A549 (cell line): ENCODE data around the gene OBSCN. TPM values are rescaled to one million over a fixed set of nuclear protein-coding genes. Genes with fewer than 3 reads are reported as not detected.

Experiments
- ATAC-seq, 2 experiments: fragments of 200-7000 bp in 1 of 2; fragments of >200 bp in 1 of 2; cut with Nextera tagmentation in 1 of 2; cut with Tn5 transposase in 1 of 2; 3 replicates each; pipeline versions ENCODE4 v1.8.0 to v1.9.1; 2018 to 2020; ENCODE audit warnings: mild to moderate bottlenecking in 1 of 2, moderate library complexity in 1 of 2
- CTCF ChIA-PET: fragments of 300-600 bp; sonication (Branson Sonifier 250); formaldehyde crosslinking; extraction: SDS; loops from one replicate; lab custom pipeline; 2021; ENCODE audit warnings: antibody characterized with exemption, inconsistent platforms; lab: Yijun Ruan, JAX
- POLR2A ChIA-PET: fragments of 350-600 bp; formaldehyde crosslinking; extraction: SDS; loops from one replicate; lab custom pipeline; 2021; ENCODE audit warnings: antibody characterized with exemption, inconsistent platforms; lab: Yijun Ruan, JAX
- DNase-seq, 2 experiments: peaks; one replicate each; pipeline versions ENCODE4 v3.0.0 to v3.0.0-alpha.2; 2011 to 2016; ENCODE audit warnings: low read depth in 1 of 2, low spot score in 1 of 2
- FAIRE-seq: peaks from 2 replicates; lab custom pipeline; 2011; peaks lifted over from hg19 to GRCh38; lab: Jason Lieb, UNC
- H3K27ac ChIP-seq, 2 experiments: fragments of >200 bp; sonication (Bioruptor Twin); formaldehyde crosslinking; 3 replicates each; pipeline ENCODE4 v1.5.1; 2016 to 2017
- H3K4me1 ChIP-seq: fragments of >200 bp; sonication (Bioruptor Twin); formaldehyde crosslinking; 3 replicates; pipeline ENCODE4 v1.6.1; 2016
- H3K4me2 ChIP-seq: fragments of >200 bp; sonication (Bioruptor Twin); formaldehyde crosslinking; 3 replicates; pipeline ENCODE4 v1.6.1; 2016
- H3K4me3 ChIP-seq: fragments of >200 bp; sonication (Bioruptor Twin); formaldehyde crosslinking; 3 replicates; pipeline ENCODE4 v1.5.1; 2016
- H3K9me3 ChIP-seq: fragments of >200 bp; sonication (Bioruptor Twin); formaldehyde crosslinking; 3 replicates; pipeline ENCODE4 v1.6.1; 2016
- EHF ChIP-seq: fragments of 250-450 bp; sonication (Bioruptor Pico); IDR thresholded peaks from 2 replicates; pipeline ENCODE4 v1.5.0; 2020; ENCODE audit warnings: mild to moderate bottlenecking
- ELK1 ChIP-seq: fragments of 150-350 bp; IDR thresholded peaks from 2 replicates; pipeline ENCODE4 v1.6.1; 2014; ENCODE audit warnings: low read depth, mild to moderate bottlenecking, low read length
- GATA3 ChIP-seq: IDR thresholded peaks from 2 replicates; pipeline ENCODE4 v1.6.1; 2012; ENCODE audit warnings: borderline replicate concordance
- HEYL ChIP-seq: fragments of 250-450 bp; sonication (Bioruptor Pico); IDR thresholded peaks from 2 replicates; pipeline ENCODE4 v1.8.0; 2021; ENCODE audit warnings: mild to moderate bottlenecking, moderate library complexity
- HOXA7 ChIP-seq: fragments of 250-450 bp; sonication (Bioruptor Pico); IDR thresholded peaks from 2 replicates; pipeline ENCODE4 v1.5.0; 2020; ENCODE audit warnings: mild to moderate bottlenecking, moderate library complexity
- JUN ChIP-seq, 2 experiments: fragments of >200 bp; sonication (Bioruptor Twin); formaldehyde crosslinking; IDR thresholded peaks; 2 replicates in 1 of 2; 3 replicates in 1 of 2; pipeline ENCODE4 v1.6.1; 2016 to 2017
- KDM5A ChIP-seq: fragments of 200-600 bp; sonication (generic); IDR thresholded peaks from 2 replicates; pipeline ENCODE4 v1.6.1; 2016; ENCODE audit warnings: antibody characterized with exemption, mild to moderate bottlenecking
- MAFK ChIP-seq: fragments of 450-650 bp; IDR thresholded peaks from 2 replicates; pipeline ENCODE4 v1.6.1; 2014; ENCODE audit not compliant: partially characterized antibody
- MAX ChIP-seq: IDR thresholded peaks from 2 replicates; pipeline ENCODE4 v1.6.1; 2012
- NPAS2 ChIP-seq: fragments of 250-450 bp; sonication (Bioruptor Pico); IDR thresholded peaks from 2 replicates; pipeline ENCODE4 v1.8.0; 2022; ENCODE audit warnings: mild to moderate bottlenecking, moderate library complexity, borderline replicate concordance
- NR3C1 ChIP-seq: fragments of >200 bp; sonication (Bioruptor Twin); formaldehyde crosslinking; IDR thresholded peaks from 3 replicates; pipeline ENCODE4 v1.6.1; 2017
- PHF8 ChIP-seq: fragments of 200-600 bp; sonication (generic); IDR thresholded peaks from 2 replicates; pipeline ENCODE4 v1.6.1; 2016; ENCODE audit warnings: low read depth, mild to moderate bottlenecking, antibody characterized with exemption, moderate library complexity, borderline replicate concordance
- POLR2AphosphoS2 ChIP-seq: conservative IDR thresholded peaks from 2 replicates; pipeline ENCODE4 v1.6.1; 2012; ENCODE audit warnings: low read length, improper control_type of control experiment, inconsistent platforms
- RAD21 ChIP-seq, 2 experiments: fragments of >200 bp in 1 of 2; sonication (Bioruptor Twin) in 1 of 2; formaldehyde crosslinking in 1 of 2; IDR thresholded peaks in 1 of 2; conservative IDR thresholded peaks in 1 of 2; 2 replicates in 1 of 2; 3 replicates in 1 of 2; pipeline ENCODE4 v1.6.1; 2012 to 2018; ENCODE audit warnings: inconsistent platforms in 1 of 2
- RCOR1 ChIP-seq: fragments of 150-350 bp; IDR thresholded peaks from 2 replicates; pipeline ENCODE4 v1.6.1; 2014; ENCODE audit warnings: antibody characterized with exemption, low read length, low read depth
- REST ChIP-seq: fragments of 200-600 bp; sonication (generic); IDR thresholded peaks from 2 replicates; pipeline ENCODE4 v1.6.1; 2016; ENCODE audit warnings: antibody characterized with exemption, mild to moderate bottlenecking, moderate library complexity
- RFX5 ChIP-seq: fragments of 450-650 bp; IDR thresholded peaks from 2 replicates; pipeline ENCODE4 v1.7.1; 2014; ENCODE audit warnings: antibody characterized with exemption, mild to moderate bottlenecking, moderate library complexity
- SMC3 ChIP-seq: fragments of >200 bp; sonication (Bioruptor Twin); formaldehyde crosslinking; IDR thresholded peaks from 3 replicates; pipeline ENCODE4 v1.6.1; 2018; ENCODE audit warnings: inconsistent platforms
- SREBF2 ChIP-seq: fragments of 450-650 bp; IDR thresholded peaks from 2 replicates; pipeline ENCODE4 v1.6.1; 2014; ENCODE audit warnings: mild to moderate bottlenecking, moderate library complexity
- ZC3H11A ChIP-seq: fragments of 450-650 bp; IDR thresholded peaks from 2 replicates; pipeline ENCODE4 v1.6.1; 2014; ENCODE audit warnings: antibody characterized with exemption, mild to moderate bottlenecking
- ZFP36 ChIP-seq: fragments of 450-650 bp; IDR thresholded peaks from 2 replicates; pipeline ENCODE4 v1.6.1; 2014; ENCODE audit warnings: borderline replicate concordance; ENCODE audit not compliant: partially characterized antibody
- ZNF302 ChIP-seq: fragments of 250-450 bp; sonication (Bioruptor Pico); IDR thresholded peaks from 2 replicates; pipeline ENCODE4 v1.9.0; 2021; ENCODE audit warnings: inconsistent platforms, mild to moderate bottlenecking, moderate library complexity
- ZSCAN20 ChIP-seq: fragments of 250-450 bp; sonication (Bioruptor Pico); IDR thresholded peaks from 2 replicates; pipeline ENCODE4 v1.8.0; 2022; ENCODE audit warnings: mild to moderate bottlenecking, moderate library complexity
- WGBS: methylation state at CpG from one replicate; pipeline ENCODE4 v1.1.6; 2017; ENCODE audit errors: missing lambda C conversion rate; 5-methylcytosine and 5-hydroxymethylcytosine counted together
- polyA plus RNA-seq, 4 experiments: library from polyadenylated mRNA; depleted of rRNA in 3 of 4; stranded (reverse); fragments of >200 nt; fragmentation: RNase III in 1 of 4; extraction: RNeasy Plus Mini Kit Qiagen cat#74134 plus additional on column Dnase treatment in 1 of 4; gene quantifications; 2 replicates in 3 of 4; 3 replicates in 1 of 4; pipeline ENCODE4 v1.2.3, GENCODE V29; 2011 to 2017

The OBSCN gene
- polyA plus RNA-seq, 2 of the 4 experiments (the other 2 are of a cell fraction), result 3.1 to 6.8 TPM

- ATAC-seq (peak in 1 of 2 experiments; percentile 39; a peak in 3 of 6 replicates), FAIRE-seq (no peak), DNase-seq (no peak)
- no peaks in the 10 kb centered on the region for H3K9me3 ChIP-seq
- ChIA-PET POLR2A (no interaction called here), CTCF (no interaction called here)
- no peak overlapping the region for H3K4me2 ChIP-seq
- no peak overlapping the region for H3K27ac ChIP-seq
- no peaks in the 10 kb centered on the region for H3K4me1 ChIP-seq
- no peak overlapping the region for H3K4me3 ChIP-seq
- TF ChIP-seq MAX (no peak), PHF8 (no peak), EHF (no peak), RAD21 (conservative IDR thresholded peaks at IDR 0.05 in 1 of 2, IDR thresholded peaks at IDR 0.05 in 1 of 2) (no peak), POLR2AphosphoS2 (no peak), MAFK (no peak), ZC3H11A (no peak), KDM5A (no peak), SREBF2 (no peak), ZSCAN20 (CRISPR knock-in tag) (no peak), JUN (IDR thresholded peaks at IDR 0.05) (no peak), REST (no peak)
- 86% methylated on average over 14 of the region's 25 CpGs for WGBS
Measured at GRCh38 chr1:228274452-228275178, 66.8 kb downstream of the OBSCN start.

GRCh38 chr1:228275179-228275429, 67.3 kb downstream of the OBSCN start:
- Histone ChIP-seq H3K4me1 (no peaks in the 10 kb centered on the region), H3K4me2 (no peak overlapping the region), H3K27ac (no peak overlapping the region), H3K4me3 (no peak overlapping the region), H3K9me3 (no peaks in the 10 kb centered on the region)
- ChIA-PET CTCF (no interaction called here), POLR2A (no interaction called here)
- WGBS, result 88% methylated on average over 8 of the region's 8 CpGs
- ATAC-seq (no peak), DNase-seq (no peak), FAIRE-seq (no peak)
- TF ChIP-seq ZFP36 (peak; percentile 1), NPAS2 (CRISPR knock-in tag) (no peak)

GRCh38 chr1:228275430-228276173, 67.8 kb downstream of the OBSCN start:
- H3K4me2 ChIP-seq, result no peak overlapping the region
- WGBS, result 90% methylated on average over 44 of the region's 63 CpGs
- no peak overlapping the region for H3K4me3 ChIP-seq

More at GRCh38 chr1:228275430-228276173, 67.8 kb downstream of the OBSCN start:
- TF ChIP-seq SMC3, result no peak
- TF ChIP-seq ELK1, result no peak
- TF ChIP-seq HEYL (CRISPR knock-in tag), result no peak
- no peak for TF ChIP-seq NPAS2 (CRISPR knock-in tag)
- TF ChIP-seq RCOR1, result no peak
- no peak for TF ChIP-seq RFX5
- no peak for TF ChIP-seq ZNF302
- TF ChIP-seq HOXA7 (CRISPR knock-in tag), result no peak
- TF ChIP-seq NR3C1, result no peak
- TF ChIP-seq GATA3, result no peak
- TF ChIP-seq, all 56 proteins: peak for 0
- POLR2A ChIA-PET, result no interaction called here
- CTCF ChIA-PET, result no interaction called here
- no peaks in the 10 kb centered on the region for H3K4me1 ChIP-seq
- no peak overlapping the region for H3K27ac ChIP-seq
- DNase-seq (no peak), FAIRE-seq (no peak), ATAC-seq (no peak)
- H3K9me3 ChIP-seq, result no peaks in the 10 kb centered on the region
